HepG2 (cell line): Measurements from ENCODE around the gene NAB1. TPM values are rescaled to one million over a fixed set of nuclear protein-coding genes. Genes with fewer than 3 reads are reported as not detected.

Experiments
- ATAC-seq: fragments of 200-7000 bp; cut with Tn5 transposase; 3 replicates; pipeline ENCODE4 v1.9.1; 2020; ENCODE audit warnings: mild to moderate bottlenecking, moderate library complexity
- BruUV-seq: library from RNA; stranded (reverse); fragments of 400-500 nt; replicated peaks from 2 replicates; lab custom pipeline; 2021; lab: Mats Ljungman, UMichigan
- CTCF ChIA-PET: fragments of 300-600 bp; formaldehyde crosslinking; extraction: SDS; loops from one replicate; lab custom pipeline; 2021; ENCODE audit warnings: low total read pairs, inconsistent platforms, low intra/inter-chr PET ratio; lab: Yijun Ruan, JAX
- POLR2A ChIA-PET: fragments of 350-600 bp; sonication (Branson Sonifier 250); formaldehyde crosslinking; loops from one replicate; lab custom pipeline; 2020; ENCODE audit warnings: antibody characterized with exemption, inconsistent platforms; lab: Yijun Ruan, JAX
- DNase-seq: peaks from one replicate; pipeline ENCODE4 v3.0.0-alpha.2; 2015; ENCODE audit warnings: low spot score
- FAIRE-seq: peaks from 3 replicates; lab custom pipeline; 2011; peaks lifted over from hg19 to GRCh38; lab: Jason Lieb, UNC
- H2AFZ ChIP-seq: one replicate; pipeline ENCODE4 v1.6.1; 2011; ENCODE audit warnings: low read length, inconsistent platforms
- H3K27ac ChIP-seq: fragments of 300-600 bp; 3 replicates; pipeline ENCODE4 v1.8.0; 2011; ENCODE audit warnings: mixed run types, mild to moderate bottlenecking, mixed read lengths, low read length, inconsistent platforms; ENCODE audit not compliant: insufficient read depth; ENCODE audit errors: extremely low read length
- H3K27me3 ChIP-seq, 2 experiments: fragments of 200-600 bp in 1 of 2; 2 replicates in 1 of 2; 3 replicates in 1 of 2; pipeline versions ENCODE4 v1.6.0 to v1.8.0; 2011; ENCODE audit warnings: low read length in 2 of 2, mild to moderate bottlenecking in 2 of 2, moderate library complexity in 2 of 2, inconsistent platforms in 1 of 2; ENCODE audit not compliant: insufficient read depth in 2 of 2, control insufficient read depth in 1 of 2
- H3K36me3 ChIP-seq, 2 experiments: fragments of 200-600 bp in 1 of 2; replicated peaks in 1 of 2; 2 replicates in 1 of 2; 3 replicates in 1 of 2; pipeline versions ENCODE4 v1.5.1 to v1.8.0; 2011; ENCODE audit warnings: low read length in 2 of 2, inconsistent platforms in 1 of 2; ENCODE audit not compliant: insufficient read depth in 2 of 2, control insufficient read depth in 1 of 2
- H3K4me1 ChIP-seq: 2 replicates; pipeline ENCODE4 v1.5.1; 2012; ENCODE audit warnings: low read length, inconsistent platforms; ENCODE audit not compliant: insufficient read depth
- H3K4me2 ChIP-seq: 2 replicates; pipeline ENCODE4 v1.6.0; 2011; ENCODE audit warnings: low read depth, low read length, inconsistent platforms
- H3K4me3 ChIP-seq, 3 experiments: fragments of 200-600 bp in 1 of 3; sonication (generic), shearing (Covaris generic) in 1 of 3; replicated peaks in 1 of 3; 2 replicates each; pipeline ENCODE4 v1.5.1; 2011 to 2016; ENCODE audit warnings: low read length in 3 of 3, inconsistent platforms in 2 of 3, low read depth in 2 of 3, mild to moderate bottlenecking in 2 of 3, control low read depth in 1 of 3, mixed read lengths in 1 of 3; ENCODE audit not compliant: insufficient read depth in 1 of 3
- H3K79me2 ChIP-seq: one replicate; pipeline ENCODE4 v1.6.1; 2011; ENCODE audit warnings: low read length, inconsistent platforms; ENCODE audit not compliant: insufficient read depth
- H3K9ac ChIP-seq: 2 replicates; pipeline ENCODE4 v1.6.0; 2011; ENCODE audit warnings: mild to moderate bottlenecking, low read depth, low read length, inconsistent platforms; ENCODE audit not compliant: insufficient read depth
- H3K9me3 ChIP-seq: 2 replicates; pipeline ENCODE4 v1.5.1; 2012; ENCODE audit warnings: mild to moderate bottlenecking, low read length
- H4K20me1 ChIP-seq: 2 replicates; pipeline ENCODE4 v1.6.0; 2011; ENCODE audit warnings: inconsistent platforms, mild to moderate bottlenecking, low read length, moderate library complexity; ENCODE audit not compliant: insufficient read depth
- FOSL2 ChIP-seq: sonication (generic); formaldehyde crosslinking; IDR thresholded peaks from 2 replicates; pipeline ENCODE4 v1.4.0; 2020; ENCODE audit warnings: missing genetic modification reagents
- TP53 ChIP-seq: sonication (generic); formaldehyde crosslinking; conservative IDR thresholded peaks from 2 replicates; pipeline ENCODE4 v1.4.0; 2020; ENCODE audit warnings: missing genetic modification reagents
- WIZ ChIP-seq: sonication (generic); formaldehyde crosslinking; IDR thresholded peaks from 2 replicates; pipeline ENCODE4 v1.5.1; 2020; ENCODE audit warnings: mild to moderate bottlenecking, missing genetic modification reagents
- ZNF660 ChIP-seq: sonication (generic); formaldehyde crosslinking; IDR thresholded peaks from 2 replicates; pipeline ENCODE4 v1.5.1; 2020; ENCODE audit warnings: mild to moderate bottlenecking, low read depth, missing genetic modification reagents, borderline replicate concordance
- WGBS: methylation state at CpG from one replicate; pipeline ENCODE4 v1.1.6; 2017; ENCODE audit warnings: low lambda C conversion rate; 5-methylcytosine and 5-hydroxymethylcytosine counted together
- in situ Hi-C: cut with HindIII; loops from 2 replicates; pipeline ENCODE4 v1.10.0; 2017; ENCODE audit warnings: low pct_unique_long_range_greater_than_20kb; ENCODE audit not compliant: extremely low pct_ligation_motif_present
- intact Hi-C: fragments of 100-400 bp; cut with micrococcal nuclease; formaldehyde crosslinking; loops from one replicate; pipeline ENCODE4 v1.10.0; 2022; ENCODE audit not compliant: unreplicated experiment
- polyA plus RNA-seq, 8 experiments: library from polyadenylated mRNA; depleted of rRNA in 3 of 8; stranded (reverse) in 7 of 8; unstranded in 1 of 8; fragments of >200 nt; fragmentation: Illumina TruSeq in 4 of 8; extraction: Trizol in 4 of 8; gene quantifications; 2 replicates each; pipeline versions ENCODE4 v1.2.1 to v1.2.3, GENCODE V29; 2011 to 2016; ENCODE audit warnings: low read depth in 4 of 8, missing spikeins in 1 of 8, mixed read lengths in 1 of 8; ENCODE audit not compliant: insufficient read depth in 1 of 8
- total RNA-seq, 5 experiments: library from RNA; depleted of rRNA; stranded (reverse); fragments of >200 nt; fragmentation: Illumina TruSeq; extraction: Trizol; gene quantifications; 2 replicates each; pipeline ENCODE4 v1.2.3, GENCODE V29; 2016; ENCODE audit warnings: low read depth in 1 of 5
- TF ChIP-seq, protein P1 (sequence below): IDR thresholded peaks from 2 replicates; pipeline ENCODE4 v1.6.1; 2016; ENCODE audit warnings: control low read depth

The NAB1 gene
- total and polyA plus RNA-seq, 2 of the 13 experiments (the other 11 are each of a cell fraction or from before 2014, with no cell fraction given): 24.5 to 46.0 TPM

DNA sequence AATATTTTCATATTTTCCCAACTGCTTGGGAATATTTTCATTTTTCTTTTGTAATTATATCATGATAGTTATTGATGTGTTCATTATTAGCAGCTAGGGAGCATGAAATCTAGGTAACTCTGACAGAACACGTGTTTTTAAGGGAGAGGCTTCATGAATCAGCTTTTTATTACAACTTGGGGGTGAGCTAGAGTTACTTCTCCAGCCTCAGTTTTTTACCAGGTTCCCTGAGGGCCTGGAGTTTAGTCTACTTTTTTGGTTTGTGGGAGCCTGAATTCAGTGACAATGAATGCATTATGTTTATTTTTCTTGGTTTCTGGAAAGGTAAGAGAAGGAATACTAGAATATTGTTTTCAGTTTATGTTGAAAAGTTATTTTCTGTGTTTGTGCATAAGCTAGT is 18.0 kb downstream of the NAB1 start (continued):
- no peak for TF ChIP-seq WIZ (CRISPR knock-in tag)
- TF ChIP-seq, all 625 proteins: peak for 0

DNA sequence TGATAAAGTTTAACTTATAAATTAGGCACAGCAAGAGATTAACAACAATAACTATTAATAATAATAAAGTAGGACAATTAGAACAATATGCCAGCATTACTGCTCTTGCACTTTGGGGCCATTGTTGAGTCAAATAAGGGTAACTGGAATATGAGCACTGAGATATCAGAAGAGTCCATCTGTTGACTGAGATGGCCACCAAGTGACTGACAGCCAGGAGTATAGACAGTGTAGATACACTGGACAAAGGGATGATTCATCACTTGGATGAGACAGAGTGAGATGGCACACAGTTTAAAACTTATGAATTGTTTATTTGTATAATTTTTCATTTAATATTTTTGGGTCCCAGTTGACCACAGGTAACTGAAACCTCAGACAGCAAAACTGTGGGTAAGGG is 20.0 kb downstream of the NAB1 start:
- H3K36me3 ChIP-seq: peaks cover 3 to 24% of the 10 kb centered on the region in 2 experiments
- no peak overlapping the region for H3K27ac ChIP-seq
- H3K4me1 ChIP-seq: no peaks in the 10 kb centered on the region
- in situ Hi-C loops: no loop called here
- ChIA-PET POLR2A (no interaction called here), CTCF (no interaction called here)
- no TSS peak for BruUV-seq
- intact Hi-C loops: loop anchor here (2.0 kb wide), 1 partner anchor 28 kb away; no protein-coding TSS in a partner anchor
- no peak overlapping the region for H2AFZ ChIP-seq
- no peak overlapping the region for H3K9ac ChIP-seq
- no peaks in the 10 kb centered on the region for H3K9me3 ChIP-seq
- no peak overlapping the region for H3K4me2 ChIP-seq
- no peak for TF ChIP-seq FOSL2
- TF ChIP-seq, protein P1, sequence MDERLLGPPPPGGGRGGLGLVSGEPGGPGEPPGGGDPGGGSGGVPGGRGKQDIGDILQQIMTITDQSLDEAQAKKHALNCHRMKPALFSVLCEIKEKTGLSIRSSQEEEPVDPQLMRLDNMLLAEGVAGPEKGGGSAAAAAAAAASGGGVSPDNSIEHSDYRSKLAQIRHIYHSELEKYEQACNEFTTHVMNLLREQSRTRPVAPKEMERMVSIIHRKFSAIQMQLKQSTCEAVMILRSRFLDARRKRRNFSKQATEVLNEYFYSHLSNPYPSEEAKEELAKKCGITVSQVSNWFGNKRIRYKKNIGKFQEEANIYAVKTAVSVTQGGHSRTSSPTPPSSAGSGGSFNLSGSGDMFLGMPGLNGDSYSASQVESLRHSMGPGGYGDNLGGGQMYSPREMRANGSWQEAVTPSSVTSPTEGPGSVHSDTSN (CRISPR knock-in tag): peak; percentile 38; the same call in 1 of the 2 replicates
- no peak for TF ChIP-seq TP53 (CRISPR knock-in tag)
- ATAC-seq: peak; percentile 56; the same call in 1 of the 3 replicates
- H3K27me3 ChIP-seq: no peaks in the 10 kb centered on the region
- H3K79me2 ChIP-seq: peaks cover 6% of the 10 kb centered on the region
- no peaks in the 10 kb centered on the region for H4K20me1 ChIP-seq
- no peak for DNase-seq
- FAIRE-seq: no peak
- no peak overlapping the region for H3K4me3 ChIP-seq

DNA sequence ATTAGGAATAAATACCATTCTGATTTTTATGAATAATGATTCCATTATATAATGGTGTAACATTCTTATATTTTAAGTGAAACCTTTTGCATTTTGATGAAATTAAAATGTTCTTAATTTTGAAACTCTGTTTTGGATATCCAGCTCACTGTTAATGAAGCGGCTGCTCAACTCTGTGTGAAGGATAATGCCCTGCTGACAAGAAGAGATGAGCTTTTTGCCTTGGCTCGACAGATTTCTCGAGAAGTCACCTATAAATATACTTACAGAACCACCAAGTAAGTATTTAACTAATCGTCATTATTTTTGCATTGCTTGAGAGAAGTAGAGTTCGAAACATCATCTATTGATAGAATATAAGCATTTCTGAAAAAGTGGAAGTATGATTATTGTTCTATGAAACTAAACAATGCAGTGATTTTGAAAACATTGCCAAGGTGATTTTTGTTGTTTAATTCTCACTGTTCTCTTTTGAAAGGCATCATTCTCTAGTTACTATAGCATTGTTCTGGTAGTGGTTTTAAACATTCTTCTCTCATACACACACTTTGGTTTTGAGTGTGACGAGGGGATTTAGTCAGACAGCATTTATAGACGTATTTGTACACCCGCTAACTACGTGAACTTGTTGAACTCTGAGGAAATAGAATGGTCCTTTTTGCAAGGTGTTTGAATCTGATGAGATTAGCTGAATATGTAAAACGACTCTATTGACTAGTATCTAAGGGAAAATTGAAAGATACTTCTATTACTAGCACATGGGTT is 21.5 kb downstream of the NAB1 start:
- in situ Hi-C loops: no loop called here
- no peak for FAIRE-seq

More for the DNA sequence above, 21.5 kb downstream of the NAB1 start:
- TF ChIP-seq ZNF660: no peak
- no peak overlapping the region for H3K4me3 ChIP-seq
- no peak for DNase-seq
- no peaks in the 10 kb centered on the region for H3K4me1 ChIP-seq
- H3K9me3 ChIP-seq: no peaks in the 10 kb centered on the region
- H2AFZ ChIP-seq: no peak overlapping the region
- no peak overlapping the region for H3K27ac ChIP-seq
- BruUV-seq: no TSS peak
- ATAC-seq: no peak
- H3K36me3 ChIP-seq: peaks cover 7 to 39% of the 10 kb centered on the region in 2 experiments
- no peak overlapping the region for H3K4me2 ChIP-seq
- WGBS: 95% methylated on average over 10 of the region's 10 CpGs
- CTCF ChIA-PET: no interaction called here
- H3K27me3 ChIP-seq: no peaks in the 10 kb centered on the region
- H3K79me2 ChIP-seq: peaks cover 6% of the 10 kb centered on the region
- no peak overlapping the region for H3K9ac ChIP-seq
- intact Hi-C loops: no loop called here
- POLR2A ChIA-PET: no interaction called here
- no peaks in the 10 kb centered on the region for H4K20me1 ChIP-seq
